Lower leg skin (tissue), 3 donors: ENCODE results near the gene PKM.

ENCODE experiments used
- POLR2A ChIP-seq, 2 donors: fragments of 450-650 bp; IDR thresholded peaks; one replicate each; pipeline ENCODE4 v1.6.1; 2016 to 2017; ENCODE audit warnings: antibody characterized with exemption in 2 of 2, mild to moderate bottlenecking in 1 of 2, moderate library complexity in 1 of 2
- TF ChIP-seq, protein P1 (sequence below), 3 donors: fragments of 450-650 bp; IDR thresholded peaks; one replicate each; pipeline ENCODE4 v1.5.1; 2016; ENCODE audit warnings: antibody characterized with exemption in 3 of 3, mild to moderate bottlenecking in 3 of 3, moderate library complexity in 2 of 3

DNA sequence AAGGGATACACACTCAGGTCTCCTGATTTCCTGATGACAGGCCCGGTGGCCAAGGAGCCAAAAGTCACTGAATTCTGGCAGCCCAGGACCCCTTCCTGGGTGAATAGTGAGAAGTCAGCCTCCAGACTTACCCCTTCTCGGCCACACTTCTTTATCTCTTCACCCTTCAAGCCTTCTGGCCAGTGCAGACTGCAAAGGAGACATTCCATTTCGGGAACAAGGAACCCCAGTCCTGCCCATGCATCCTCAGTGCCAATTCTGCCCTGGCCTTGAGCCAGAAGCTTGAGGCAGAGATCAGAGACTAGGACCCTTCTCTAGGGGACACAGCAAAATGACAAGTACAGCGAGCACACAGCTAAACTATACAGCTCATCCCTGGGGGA is 62.2 kb downstream of the PKM start:
- TF ChIP-seq, protein P1, sequence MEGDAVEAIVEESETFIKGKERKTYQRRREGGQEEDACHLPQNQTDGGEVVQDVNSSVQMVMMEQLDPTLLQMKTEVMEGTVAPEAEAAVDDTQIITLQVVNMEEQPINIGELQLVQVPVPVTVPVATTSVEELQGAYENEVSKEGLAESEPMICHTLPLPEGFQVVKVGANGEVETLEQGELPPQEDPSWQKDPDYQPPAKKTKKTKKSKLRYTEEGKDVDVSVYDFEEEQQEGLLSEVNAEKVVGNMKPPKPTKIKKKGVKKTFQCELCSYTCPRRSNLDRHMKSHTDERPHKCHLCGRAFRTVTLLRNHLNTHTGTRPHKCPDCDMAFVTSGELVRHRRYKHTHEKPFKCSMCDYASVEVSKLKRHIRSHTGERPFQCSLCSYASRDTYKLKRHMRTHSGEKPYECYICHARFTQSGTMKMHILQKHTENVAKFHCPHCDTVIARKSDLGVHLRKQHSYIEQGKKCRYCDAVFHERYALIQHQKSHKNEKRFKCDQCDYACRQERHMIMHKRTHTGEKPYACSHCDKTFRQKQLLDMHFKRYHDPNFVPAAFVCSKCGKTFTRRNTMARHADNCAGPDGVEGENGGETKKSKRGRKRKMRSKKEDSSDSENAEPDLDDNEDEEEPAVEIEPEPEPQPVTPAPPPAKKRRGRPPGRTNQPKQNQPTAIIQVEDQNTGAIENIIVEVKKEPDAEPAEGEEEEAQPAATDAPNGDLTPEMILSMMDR (IDR thresholded peaks at IDR 0.05), result no peak
- no peak for TF ChIP-seq POLR2A (IDR thresholded peaks at IDR 0.05)
